Lower leg skin (tissue), 3 donors: ENCODE measurements around the gene STXBP6.

Experiments
- CTCF ChIP-seq, 3 donors: fragments of 450-650 bp; IDR thresholded peaks; one replicate each; pipeline ENCODE4 v1.5.1; 2016; ENCODE audit warnings: antibody characterized with exemption in 3 of 3, mild to moderate bottlenecking in 3 of 3, moderate library complexity in 2 of 3
- POLR2A ChIP-seq, 2 donors: fragments of 450-650 bp; IDR thresholded peaks; one replicate each; pipeline ENCODE4 v1.6.1; 2016 to 2017; ENCODE audit warnings: antibody characterized with exemption in 2 of 2, mild to moderate bottlenecking in 1 of 2, moderate library complexity in 1 of 2

- TF ChIP-seq CTCF (IDR thresholded peaks at IDR 0.05) (no peak), POLR2A (IDR thresholded peaks at IDR 0.05) (no peak)
Observed at GRCh38 chr14:24992624-24993360, 57.2 kb downstream of the STXBP6 start.
